Osteocyte (in vitro differentiated cells): ENCODE results near the gene KCNJ12. TPM values are rescaled to one million over a fixed set of nuclear protein-coding genes. Genes with fewer than 3 reads are reported as not detected.
"Not testable (repeated sequence)": the region's sequence is repeated elsewhere in the genome, so short reads cannot be mapped to it uniquely, and the experiment has no call there.

Experiments
- DNase-seq: peaks from one replicate; pipeline ENCODE4 v3.0.0; 2021; ENCODE audit warnings: mixed read lengths; ENCODE audit not compliant: unreplicated experiment; ENCODE audit errors: extremely low spot score
- H3K27ac Mint-ChIP-seq: one replicate; pipeline ENCODE4 v1.8.0; 2021; ENCODE audit warnings: mild to moderate bottlenecking, mixed read lengths; ENCODE audit not compliant: unreplicated experiment
- H3K27me3 Mint-ChIP-seq: one replicate; pipeline ENCODE4 v1.8.0; 2021; ENCODE audit warnings: mixed read lengths; ENCODE audit not compliant: unreplicated experiment
- H3K36me3 Mint-ChIP-seq: one replicate; pipeline ENCODE4 v1.8.0; 2021; ENCODE audit warnings: mixed read lengths; ENCODE audit not compliant: unreplicated experiment
- H3K4me1 Mint-ChIP-seq: one replicate; pipeline ENCODE4 v1.8.0; 2021; ENCODE audit warnings: mixed read lengths; ENCODE audit not compliant: unreplicated experiment
- H3K4me3 Mint-ChIP-seq: one replicate; pipeline ENCODE4 v1.8.0; 2021; ENCODE audit warnings: mild to moderate bottlenecking, moderate library complexity, mixed read lengths; ENCODE audit not compliant: unreplicated experiment
- H3K9me3 Mint-ChIP-seq: one replicate; pipeline ENCODE4 v1.8.0; 2021; ENCODE audit warnings: mixed read lengths; ENCODE audit not compliant: unreplicated experiment
- total RNA-seq: library from RNA; stranded (reverse); gene quantifications from 2 replicates; pipeline ENCODE4 v1.2.1, GENCODE V29; 2021
- TF ChIP-seq, protein P1 (sequence below): fragments of 200-600 bp; sonication (generic); IDR thresholded peaks from 2 replicates; pipeline ENCODE4 v1.5.0; 2021; ENCODE audit warnings: antibody characterized with exemption, mild to moderate bottlenecking, moderate library complexity

KCNJ12 gene
- total RNA-seq, 1 donor from 2014 or later = 2.3 TPM

DNA sequence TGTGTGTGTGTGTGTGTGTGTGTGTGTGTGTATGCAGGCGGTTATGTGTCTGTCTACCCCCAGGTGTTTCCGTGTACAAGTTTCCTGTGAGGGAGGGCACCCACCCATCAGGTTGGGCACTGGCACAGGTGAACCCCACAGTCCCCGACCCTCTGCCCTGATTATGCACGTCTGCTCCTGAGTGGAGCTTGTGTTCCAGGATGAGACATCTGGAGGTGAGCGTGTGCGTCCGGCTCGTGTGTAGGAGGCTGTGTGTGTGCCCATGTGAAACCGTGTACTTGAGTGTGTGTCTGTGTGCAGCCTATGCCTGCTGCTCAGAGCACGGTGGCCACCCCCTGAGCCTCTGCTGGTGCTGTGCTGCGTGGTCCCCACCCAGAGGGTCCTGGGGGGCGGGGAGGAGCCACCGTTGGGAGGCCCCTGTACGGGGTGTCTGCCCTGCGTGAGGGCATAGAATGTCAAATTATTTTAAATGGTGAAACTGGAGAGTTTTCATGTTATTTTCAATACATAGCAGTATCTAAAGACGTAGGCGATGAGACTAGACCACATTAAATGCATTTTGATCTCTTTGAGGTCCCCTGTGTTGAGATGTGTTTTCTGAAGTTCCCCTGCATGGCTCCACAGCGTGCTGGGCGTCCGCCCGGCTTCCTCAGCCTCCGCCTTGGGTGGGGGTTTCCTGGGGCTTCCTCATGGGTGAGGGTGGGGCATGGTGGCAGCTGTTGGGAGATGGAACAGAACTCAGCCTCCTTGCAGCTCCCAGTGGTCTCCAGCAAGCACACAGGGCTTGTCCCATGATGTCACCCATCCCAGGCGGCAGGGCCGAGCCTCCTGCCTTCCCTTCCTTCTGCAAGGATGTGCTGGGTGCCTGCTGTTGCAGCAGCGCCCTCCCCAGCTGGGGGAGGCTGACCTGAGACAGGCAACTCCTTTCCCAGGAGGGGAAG is 43.4 kb downstream of the KCNJ12 start:
- no peaks in the 10 kb centered on the region for H3K9me3 Mint-ChIP-seq
- no peak overlapping the region for H3K4me3 Mint-ChIP-seq
- H3K4me1 Mint-ChIP-seq = peaks cover 10% of the 10 kb centered on the region
- TF ChIP-seq, protein P1, sequence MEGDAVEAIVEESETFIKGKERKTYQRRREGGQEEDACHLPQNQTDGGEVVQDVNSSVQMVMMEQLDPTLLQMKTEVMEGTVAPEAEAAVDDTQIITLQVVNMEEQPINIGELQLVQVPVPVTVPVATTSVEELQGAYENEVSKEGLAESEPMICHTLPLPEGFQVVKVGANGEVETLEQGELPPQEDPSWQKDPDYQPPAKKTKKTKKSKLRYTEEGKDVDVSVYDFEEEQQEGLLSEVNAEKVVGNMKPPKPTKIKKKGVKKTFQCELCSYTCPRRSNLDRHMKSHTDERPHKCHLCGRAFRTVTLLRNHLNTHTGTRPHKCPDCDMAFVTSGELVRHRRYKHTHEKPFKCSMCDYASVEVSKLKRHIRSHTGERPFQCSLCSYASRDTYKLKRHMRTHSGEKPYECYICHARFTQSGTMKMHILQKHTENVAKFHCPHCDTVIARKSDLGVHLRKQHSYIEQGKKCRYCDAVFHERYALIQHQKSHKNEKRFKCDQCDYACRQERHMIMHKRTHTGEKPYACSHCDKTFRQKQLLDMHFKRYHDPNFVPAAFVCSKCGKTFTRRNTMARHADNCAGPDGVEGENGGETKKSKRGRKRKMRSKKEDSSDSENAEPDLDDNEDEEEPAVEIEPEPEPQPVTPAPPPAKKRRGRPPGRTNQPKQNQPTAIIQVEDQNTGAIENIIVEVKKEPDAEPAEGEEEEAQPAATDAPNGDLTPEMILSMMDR = no peak
- DNase-seq = peak; percentile 83
- no peak overlapping the region for H3K27ac Mint-ChIP-seq
- H3K27me3 Mint-ChIP-seq = no peaks in the 10 kb centered on the region
- no peaks in the 10 kb centered on the region for H3K36me3 Mint-ChIP-seq

DNA sequence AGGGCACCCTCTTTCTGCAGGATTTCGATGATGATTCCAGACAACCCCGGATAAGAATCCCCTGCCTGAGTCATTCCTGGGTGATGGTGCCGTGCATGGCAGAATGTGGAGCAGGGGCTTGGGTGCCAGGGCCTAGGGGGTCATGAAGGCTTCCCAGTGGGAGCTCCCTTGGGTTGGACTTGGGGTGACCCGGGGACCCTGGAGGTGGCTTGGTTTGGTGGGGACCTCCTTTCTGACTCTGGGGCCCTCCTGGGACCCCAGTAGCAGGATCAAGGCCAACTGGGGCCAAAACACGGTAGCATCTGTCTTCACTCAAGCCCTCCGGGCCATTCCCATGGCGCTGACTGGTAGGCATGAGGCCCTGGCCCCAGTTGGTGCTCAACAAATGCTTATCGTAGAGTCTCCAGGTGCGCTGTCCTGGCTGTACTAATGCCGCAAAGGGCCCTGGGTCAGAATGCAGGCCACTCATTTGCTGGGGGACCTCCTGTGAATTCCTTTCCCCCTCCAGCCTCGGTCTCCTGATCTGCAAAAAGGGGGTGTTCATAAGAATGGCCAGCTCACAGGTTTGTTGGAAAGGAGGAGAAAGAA is 44.4 kb downstream of the KCNJ12 start:
- H3K27ac Mint-ChIP-seq, H3K36me3 Mint-ChIP-seq, H3K9me3 Mint-ChIP-seq, H3K4me3 Mint-ChIP-seq, H3K27me3 Mint-ChIP-seq: not testable (repeated sequence)
- peak; percentile 83 for DNase-seq
- peaks cover 10% of the 10 kb centered on the region for H3K4me1 Mint-ChIP-seq

DNA sequence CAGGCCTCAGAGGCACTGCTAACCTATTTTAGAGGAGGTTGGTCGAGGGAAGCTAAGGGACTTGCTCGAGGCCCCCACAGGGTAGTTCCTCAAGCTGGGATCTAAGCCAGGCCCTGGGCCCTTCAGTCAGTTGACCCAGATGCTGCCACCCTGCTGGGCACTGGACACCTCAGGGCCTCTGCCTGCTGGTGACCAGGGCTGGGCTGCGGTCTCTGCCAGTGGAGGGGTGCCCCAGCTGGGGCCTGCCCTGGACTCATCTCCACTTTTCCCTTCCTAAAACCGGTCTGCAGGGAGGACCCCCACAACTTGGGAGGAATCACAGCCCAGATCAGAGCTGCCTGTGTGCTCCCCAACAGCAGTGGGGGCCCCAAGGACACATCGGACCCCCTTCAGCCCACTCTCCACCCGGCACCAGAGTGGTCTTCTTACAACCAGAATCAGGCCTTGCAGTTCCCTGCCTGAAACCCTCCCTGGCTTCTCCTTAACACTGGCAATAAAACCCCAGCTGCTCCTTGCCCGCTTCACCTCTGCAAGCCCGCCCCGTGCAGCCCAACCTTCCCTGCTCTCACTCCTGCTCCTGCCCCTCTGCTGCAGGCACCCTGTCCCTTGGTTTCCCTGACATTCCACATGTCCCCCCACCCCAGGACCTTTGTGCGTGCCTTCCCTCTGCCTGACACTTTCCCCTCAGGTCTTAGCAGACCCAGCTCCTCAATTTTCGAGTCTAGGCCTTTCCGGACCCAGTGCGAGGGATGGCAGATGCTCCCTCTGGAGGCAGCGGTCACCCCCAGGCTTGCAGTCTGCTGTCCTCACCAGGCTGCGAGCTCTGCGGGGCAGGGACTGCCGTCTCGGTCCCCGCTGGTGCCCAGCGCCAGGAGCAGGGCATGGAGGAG is 45.5 kb downstream of the KCNJ12 start:
- not testable (repeated sequence) for H3K9me3 Mint-ChIP-seq, H3K36me3 Mint-ChIP-seq, H3K27ac Mint-ChIP-seq, H3K4me3 Mint-ChIP-seq, H3K27me3 Mint-ChIP-seq
- DNase-seq = peak; percentile 85
- peaks cover 10% of the 10 kb centered on the region for H3K4me1 Mint-ChIP-seq

DNA sequence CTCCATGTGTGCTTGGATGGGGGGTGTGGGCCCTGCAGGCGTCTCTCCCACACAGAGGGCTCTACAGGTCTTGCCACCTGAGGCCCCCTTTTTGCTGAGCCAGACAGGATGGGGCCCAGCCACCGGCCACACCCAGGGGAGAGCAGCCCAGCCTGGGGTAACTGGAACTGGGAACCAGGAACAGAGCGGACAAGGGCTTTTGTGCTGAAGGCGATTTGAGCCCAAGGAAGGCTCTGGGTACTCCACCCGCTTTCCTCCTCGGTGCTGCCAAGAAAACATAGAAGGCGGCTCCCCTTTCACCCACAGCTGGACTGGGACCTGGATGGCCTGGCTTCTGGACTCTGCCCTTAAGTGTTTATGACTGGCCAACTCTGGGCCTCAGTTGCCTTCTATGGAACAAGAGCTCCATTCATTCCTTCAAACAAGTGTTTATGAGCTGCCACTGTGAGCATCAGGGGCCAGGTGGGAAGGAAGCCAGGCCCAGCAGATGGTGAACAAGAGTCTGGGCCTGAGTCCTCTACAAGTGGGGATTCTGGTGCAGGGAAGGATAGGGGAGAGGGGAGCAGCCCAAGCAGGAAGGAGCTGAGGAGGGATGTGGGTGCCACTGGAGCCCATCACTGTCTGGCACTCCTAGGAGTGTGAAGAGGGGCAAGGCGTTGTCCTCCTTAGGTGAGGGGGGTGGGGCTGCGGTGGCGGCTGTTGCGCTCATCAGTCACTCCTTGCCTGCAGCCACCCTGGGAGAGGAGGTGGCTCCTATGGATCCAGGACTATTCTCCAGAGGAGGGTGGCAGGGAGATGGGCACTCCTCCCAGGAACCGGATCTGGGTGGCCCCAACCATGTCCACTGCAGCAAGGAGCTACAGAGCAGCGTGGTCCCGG is 46.4 kb downstream of the KCNJ12 start:
- not testable (repeated sequence) for H3K4me1 Mint-ChIP-seq, H3K27me3 Mint-ChIP-seq, H3K9me3 Mint-ChIP-seq, H3K4me3 Mint-ChIP-seq, H3K27ac Mint-ChIP-seq, DNase-seq, H3K36me3 Mint-ChIP-seq

DNA sequence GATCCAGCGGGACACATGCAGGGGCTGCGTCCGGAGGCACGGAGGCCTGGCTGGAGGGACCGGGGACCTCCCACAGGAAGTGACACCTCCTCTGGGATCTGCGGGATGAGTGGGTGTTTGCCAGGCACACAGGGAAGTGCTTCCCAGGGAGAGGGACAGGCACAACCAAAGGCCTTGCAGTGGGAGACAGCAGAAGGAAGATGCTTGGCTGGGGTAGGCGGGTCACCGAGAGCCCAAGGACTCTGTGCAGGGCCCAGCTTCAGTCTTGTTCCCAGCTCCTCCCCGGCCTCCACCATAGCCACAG is 47.0 kb downstream of the KCNJ12 start:
- H3K4me3 Mint-ChIP-seq, H3K4me1 Mint-ChIP-seq, H3K36me3 Mint-ChIP-seq, H3K27ac Mint-ChIP-seq, DNase-seq, H3K9me3 Mint-ChIP-seq, H3K27me3 Mint-ChIP-seq: not testable (repeated sequence)

DNA sequence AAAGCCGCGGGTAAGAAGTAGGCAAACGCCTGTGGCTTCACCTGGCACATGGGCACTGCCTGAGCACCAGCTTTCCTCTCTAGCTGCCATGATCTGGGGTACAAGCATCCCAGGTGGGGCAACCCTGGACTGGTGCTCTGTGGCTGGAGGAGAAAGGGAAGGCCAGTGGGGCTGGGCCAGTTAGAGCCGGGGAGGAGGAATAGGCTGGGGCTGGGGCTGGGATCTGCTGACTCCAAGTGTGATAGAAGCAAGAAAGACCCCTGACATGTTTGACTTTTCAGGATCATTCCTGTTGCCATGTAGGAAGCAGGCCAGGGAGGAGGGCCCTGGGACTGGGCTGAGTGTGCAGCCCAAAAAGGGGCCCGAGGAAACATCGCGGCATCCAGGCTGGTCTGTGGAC is 48.5 kb downstream of the KCNJ12 start:
- not testable (repeated sequence) for DNase-seq, H3K36me3 Mint-ChIP-seq, H3K4me3 Mint-ChIP-seq, H3K9me3 Mint-ChIP-seq, H3K27me3 Mint-ChIP-seq, H3K27ac Mint-ChIP-seq
- H3K4me1 Mint-ChIP-seq = peaks cover 11% of the 10 kb centered on the region

DNA sequence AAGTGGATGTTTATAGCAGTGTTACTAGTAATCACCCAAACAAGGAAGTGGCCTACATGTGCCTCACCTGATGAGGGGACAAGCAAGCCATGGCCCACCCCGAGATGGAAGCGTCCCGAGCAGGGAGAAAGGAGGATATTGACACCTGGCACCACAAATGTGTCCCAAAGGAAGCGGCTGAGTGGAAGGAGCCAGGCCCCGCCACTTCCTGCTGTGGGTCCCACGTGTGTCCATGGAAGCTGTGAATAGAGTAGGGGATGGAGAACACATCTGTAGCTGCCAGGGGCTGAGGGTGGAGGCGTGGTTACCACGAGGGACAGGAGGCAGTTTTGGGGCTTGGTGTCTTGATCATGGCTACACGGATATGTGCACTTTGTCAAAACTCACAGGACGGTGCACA is 49.2 kb downstream of the KCNJ12 start:
- H3K9me3 Mint-ChIP-seq = no peaks in the 10 kb centered on the region
- H3K36me3 Mint-ChIP-seq = no peaks in the 10 kb centered on the region
- no peaks in the 10 kb centered on the region for H3K27me3 Mint-ChIP-seq
- H3K4me3 Mint-ChIP-seq = no peak overlapping the region
- H3K27ac Mint-ChIP-seq = no peak overlapping the region
- no peak for DNase-seq
- TF ChIP-seq, protein P1 = no peak
- H3K4me1 Mint-ChIP-seq = peaks cover 13% of the 10 kb centered on the region
